Trophoblast cell (in vitro differentiated cells and primary cell): ENCODE measurements around the gene PUS1.

ENCODE experiments used
- DNase-seq, 2 donors: peaks; one replicate each; pipeline ENCODE4 v3.0.0-alpha.2; 2016
- H2AFZ ChIP-seq: 2 replicates; pipeline ENCODE4 v1.6.1; 2013; ENCODE audit warnings: low read length, moderate library complexity, mild to moderate bottlenecking; ENCODE audit not compliant: insufficient read depth, poor library complexity
- H2AK5ac ChIP-seq: 2 replicates; pipeline ENCODE4 v1.6.1; 2013; ENCODE audit warnings: mild to moderate bottlenecking, low read length
- H2BK120ac ChIP-seq: 2 replicates; pipeline ENCODE4 v1.6.1; 2013; ENCODE audit warnings: low read length, mild to moderate bottlenecking, moderate library complexity; ENCODE audit not compliant: insufficient read depth, poor library complexity
- H2BK12ac ChIP-seq: 2 replicates; pipeline ENCODE4 v1.6.1; 2013; ENCODE audit warnings: mild to moderate bottlenecking, low read length, moderate library complexity
- H2BK5ac ChIP-seq: 2 replicates; pipeline ENCODE4 v1.6.1; 2013; ENCODE audit warnings: low read length, low read depth, moderate library complexity, mild to moderate bottlenecking; ENCODE audit not compliant: poor library complexity
- H3K14ac ChIP-seq: 2 replicates; pipeline ENCODE4 v1.6.1; 2013; ENCODE audit warnings: mild to moderate bottlenecking, low read length
- H3K18ac ChIP-seq: 2 replicates; pipeline ENCODE4 v1.6.1; 2013; ENCODE audit warnings: mild to moderate bottlenecking, low read length
- H3K23ac ChIP-seq: 2 replicates; pipeline ENCODE4 v1.6.1; 2013; ENCODE audit warnings: low read length
- H3K27ac ChIP-seq: 2 replicates; pipeline ENCODE4 v1.5.1; 2013; ENCODE audit warnings: low read depth, mild to moderate bottlenecking, inconsistent platforms, low read length, moderate library complexity
- H3K27me3 ChIP-seq: 2 replicates; pipeline ENCODE4 v1.6.1; 2013; ENCODE audit warnings: inconsistent platforms, mild to moderate bottlenecking, low read length, moderate library complexity; ENCODE audit not compliant: insufficient read depth
- H3K36me3 ChIP-seq, 2 experiments: 1 replicate in 1 of 2; 2 replicates in 1 of 2; pipeline ENCODE4 v1.6.1; 2013; ENCODE audit warnings: low read length in 2 of 2, mild to moderate bottlenecking in 2 of 2, moderate library complexity in 1 of 2; ENCODE audit not compliant: insufficient read depth in 2 of 2, control insufficient read depth in 1 of 2
- H3K4ac ChIP-seq: 2 replicates; pipeline ENCODE4 v1.6.1; 2013; ENCODE audit warnings: low read depth, mild to moderate bottlenecking, low read length, moderate library complexity
- H3K4me1 ChIP-seq, 2 experiments: 1 replicate in 1 of 2; 2 replicates in 1 of 2; pipeline ENCODE4 v1.6.1; 2013; ENCODE audit warnings: low read length in 2 of 2, mild to moderate bottlenecking in 2 of 2, moderate library complexity in 1 of 2; ENCODE audit not compliant: insufficient read depth in 2 of 2, control insufficient read depth in 1 of 2
- H3K4me2 ChIP-seq: 2 replicates; pipeline ENCODE4 v1.6.1; 2013; ENCODE audit warnings: inconsistent platforms, mild to moderate bottlenecking, low read length, moderate library complexity
- H3K4me3 ChIP-seq: 2 replicates; pipeline ENCODE4 v1.5.1; 2013; ENCODE audit warnings: mild to moderate bottlenecking, low read depth, low read length, inconsistent platforms
- H3K79me1 ChIP-seq: one replicate; pipeline ENCODE4 v1.6.1; 2013; ENCODE audit warnings: low read length
- H3K79me2 ChIP-seq: 2 replicates; pipeline ENCODE4 v1.6.1; 2013; ENCODE audit warnings: low read length, mild to moderate bottlenecking; ENCODE audit not compliant: control insufficient read depth, insufficient read depth, poor library complexity
- H3K9ac ChIP-seq: 2 replicates; pipeline ENCODE4 v1.6.1; 2013; ENCODE audit warnings: mild to moderate bottlenecking, low read length
- H3K9me3 ChIP-seq: 2 replicates; pipeline ENCODE4 v1.6.1; 2013; ENCODE audit warnings: low read depth, mild to moderate bottlenecking, control low read depth, inconsistent platforms, low read length; ENCODE audit not compliant: insufficient read depth
- H4K12ac ChIP-seq: 2 replicates; pipeline ENCODE4 v1.6.1; 2013; ENCODE audit warnings: low read depth, mild to moderate bottlenecking, low read length, moderate library complexity
- H4K8ac ChIP-seq: 2 replicates; pipeline ENCODE4 v1.6.1; 2013; ENCODE audit warnings: low read depth, mild to moderate bottlenecking, low read length, moderate library complexity
- H4K91ac ChIP-seq: one replicate; pipeline ENCODE4 v1.6.1; 2013; ENCODE audit warnings: low read depth, mild to moderate bottlenecking, low read length, moderate library complexity
- WGBS: extraction: QIAGEN DNeasy Blood & Tissue Kit; methylation state at CpG from one replicate; pipeline ENCODE4 v1.1.7; 2013; ENCODE audit warnings: missing lambda C conversion rate; ENCODE audit not compliant: insufficient read length, insufficient coverage; ENCODE audit errors: extremely low coverage; 5-methylcytosine and 5-hydroxymethylcytosine counted together

Gene PUS1

GRCh38 chr12:131922772-131923171 is 6.3 kb upstream of the PUS1 start:
- Histone ChIP-seq H2AK5ac (no peak overlapping the region), H2BK12ac (no peak overlapping the region), H3K4ac (no peak overlapping the region), H3K14ac (no peak overlapping the region), H3K79me1 (no peaks in the 10 kb centered on the region), H3K18ac (no peak overlapping the region), H3K27me3 (no peaks in the 10 kb centered on the region), H4K8ac (no peak overlapping the region), H2BK120ac (no peak overlapping the region), H4K12ac (no peak overlapping the region), H2AFZ (no peak overlapping the region), H3K9ac (no peak overlapping the region), H3K23ac (no peak overlapping the region), H3K4me1 (no peaks in the 10 kb centered on the region), H3K4me2 (no peak overlapping the region), H3K36me3 (peaks cover 51 to 54% of the 10 kb centered on the region in 2 experiments), H3K9me3 (peaks cover 4% of the 10 kb centered on the region), H3K27ac (no peak overlapping the region), H3K79me2 (no peaks in the 10 kb centered on the region), H4K91ac (no peak overlapping the region), H3K4me3 (no peak overlapping the region), H2BK5ac (no peak overlapping the region)
- no peak for DNase-seq
- WGBS: no CpG with 5 or more reads among the region's 13 CpGs

DNA sequence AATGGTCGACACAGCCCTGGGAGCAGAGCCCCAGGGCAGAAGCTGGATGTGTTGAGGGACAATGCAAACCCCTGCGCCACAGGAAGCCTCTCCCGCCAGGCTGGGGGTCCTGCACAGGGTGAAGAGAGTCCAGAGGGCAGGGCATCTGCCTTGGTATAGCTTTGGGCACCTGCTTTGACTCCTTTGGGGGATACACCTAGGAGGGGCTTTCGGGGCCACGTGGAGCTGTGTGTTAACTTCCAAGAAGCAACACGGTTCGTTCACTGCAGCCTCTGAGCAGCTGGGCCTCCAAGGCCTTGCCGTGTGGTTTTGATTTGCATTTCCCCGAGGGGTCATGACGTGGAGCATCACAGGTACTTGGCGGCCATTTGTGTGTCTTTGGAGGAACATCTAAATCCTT is 5.8 kb upstream of the PUS1 start:
- WGBS: no CpG with 5 or more reads among the region's 11 CpGs
- no peak overlapping the region for H2BK120ac ChIP-seq
- H3K27ac ChIP-seq: no peak overlapping the region
- H3K4me1 ChIP-seq: peaks cover 0 to 2% of the 10 kb centered on the region in 2 experiments
- no peak overlapping the region for H2BK5ac ChIP-seq
- no peak overlapping the region for H4K12ac ChIP-seq
- peaks cover 46 to 49% of the 10 kb centered on the region in 2 experiments for H3K36me3 ChIP-seq
- H4K8ac ChIP-seq: no peak overlapping the region
- H3K18ac ChIP-seq: no peak overlapping the region
- no peaks in the 10 kb centered on the region for H3K79me2 ChIP-seq
- peak overlapping the region; percentile 6 for H3K4me3 ChIP-seq
- no peak overlapping the region for H3K23ac ChIP-seq
- no peak overlapping the region for H3K4me2 ChIP-seq
- no peak for DNase-seq
- no peaks in the 10 kb centered on the region for H3K79me1 ChIP-seq
- no peak overlapping the region for H2BK12ac ChIP-seq
- no peaks in the 10 kb centered on the region for H3K27me3 ChIP-seq
- no peak overlapping the region for H4K91ac ChIP-seq
- H3K9ac ChIP-seq: no peak overlapping the region
- H2AK5ac ChIP-seq: no peak overlapping the region
- no peak overlapping the region for H3K4ac ChIP-seq
- peaks cover 4% of the 10 kb centered on the region for H3K9me3 ChIP-seq
- H2AFZ ChIP-seq: no peak overlapping the region
- no peak overlapping the region for H3K14ac ChIP-seq

- Histone ChIP-seq H3K79me2 (peaks cover 11% of the 10 kb centered on the region), H2AFZ (no peak overlapping the region), H3K36me3 (peaks cover 16% of the 10 kb centered on the region in 2 experiments), H3K9me3 (peaks cover 2% of the 10 kb centered on the region), H3K4me2 (no peak overlapping the region), H3K4me1 (peaks cover 2 to 6% of the 10 kb centered on the region in 2 experiments), H3K4ac (no peak overlapping the region), H4K91ac (no peak overlapping the region), H2BK120ac (no peak overlapping the region), H3K4me3 (no peak overlapping the region), H3K27me3 (no peaks in the 10 kb centered on the region), H4K8ac (peak overlapping the region; percentile 21), H3K14ac (no peak overlapping the region), H2BK5ac (no peak overlapping the region), H3K18ac (no peak overlapping the region), H3K27ac (no peak overlapping the region), H4K12ac (no peak overlapping the region), H2AK5ac (no peak overlapping the region), H3K79me1 (peaks cover 9% of the 10 kb centered on the region), H2BK12ac (no peak overlapping the region), H3K23ac (no peak overlapping the region), H3K9ac (no peak overlapping the region)
- WGBS: no CpG with 5 or more reads among the region's 24 CpGs
- DNase-seq: no peak
Measured at GRCh38 chr12:131927110-131928079, 1.7 kb upstream of the PUS1 start.

DNA sequence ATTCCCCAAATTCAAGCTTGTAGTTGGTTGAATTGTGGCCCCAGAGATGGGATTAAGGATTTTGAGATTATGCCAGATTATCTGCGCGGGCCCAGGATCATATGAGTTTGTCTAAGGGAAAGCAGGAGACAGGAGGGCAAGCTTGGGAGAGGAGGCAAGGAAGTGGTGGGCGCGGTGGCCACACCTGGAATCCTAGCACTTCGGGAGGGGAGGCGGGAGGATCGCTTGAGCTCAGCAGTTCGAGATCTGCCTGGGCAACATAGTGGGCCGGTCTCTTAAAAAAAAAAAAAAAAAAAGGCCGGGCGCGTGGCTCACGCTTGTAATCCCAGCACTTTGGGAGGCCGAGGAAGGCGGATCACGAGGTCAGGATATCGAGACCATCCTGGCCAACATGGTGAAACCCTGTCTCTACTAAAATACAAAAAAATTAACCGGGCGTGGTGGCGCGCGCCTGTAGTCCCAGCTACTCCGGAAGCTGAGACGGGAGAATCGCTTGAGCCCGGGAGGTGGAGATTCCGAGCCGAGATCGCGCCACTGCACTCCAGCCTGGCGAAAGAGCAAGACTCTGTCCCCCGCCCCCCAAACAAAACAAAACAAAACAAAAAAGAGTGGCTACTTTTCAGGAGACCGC is 881 bp upstream of the PUS1 start:
- WGBS: no CpG with 5 or more reads among the region's 33 CpGs
- Histone ChIP-seq H2BK120ac (peak overlapping the region; percentile 55), H3K18ac (peak overlapping the region; percentile 78), H3K23ac (no peak overlapping the region), H3K36me3 (peaks cover 17 to 18% of the 10 kb centered on the region in 2 experiments), H4K12ac (peak overlapping the region; percentile 70), H3K4ac (peak overlapping the region; percentile 84), H2AK5ac (no peak overlapping the region), H2BK12ac (no peak overlapping the region), H3K9ac (no peak overlapping the region), H3K79me2 (peaks cover 11% of the 10 kb centered on the region), H3K27me3 (no peaks in the 10 kb centered on the region), H3K4me2 (peak overlapping the region; percentile 98), H3K27ac (peak overlapping the region; percentile 40), H3K9me3 (peaks cover 2% of the 10 kb centered on the region), H2BK5ac (peak overlapping the region; percentile 50), H3K4me3 (peak overlapping the region; percentile 90), H3K4me1 (peaks cover 2 to 6% of the 10 kb centered on the region in 2 experiments), H4K8ac (peak overlapping the region; percentile 68), H4K91ac (peak overlapping the region; percentile 80), H2AFZ (peak overlapping the region; percentile 83), H3K14ac (no peak overlapping the region), H3K79me1 (peaks cover 9% of the 10 kb centered on the region)
- DNase-seq: peak in 1 of 2 donors; percentile 47
